ENCODE results near the gene PGLYRP3.

DNA sequence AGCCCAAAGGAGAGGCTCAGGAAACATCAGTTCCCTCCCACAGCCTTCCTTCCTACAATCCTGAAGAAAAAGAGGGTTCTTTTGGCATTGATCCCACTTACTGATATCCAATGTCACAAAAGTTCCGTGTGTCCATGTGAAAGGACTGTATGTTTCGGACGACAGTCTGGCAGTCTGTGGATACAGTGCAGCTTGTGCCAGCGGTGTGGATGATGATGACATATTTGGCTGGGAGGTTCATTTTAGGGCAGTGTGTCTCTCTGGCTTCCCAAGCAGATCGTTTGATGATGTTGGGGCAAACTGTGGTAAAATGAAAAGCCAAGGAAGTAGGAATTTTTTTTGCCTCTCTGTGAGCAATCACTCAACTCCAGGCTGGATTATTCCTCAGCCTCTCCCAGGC is 10.4 kb downstream of the PGLYRP3 start:
- TF ChIP-seq POLR2A (IDR thresholded peaks at IDR 0.05), result no peak
- TF ChIP-seq, protein P1, sequence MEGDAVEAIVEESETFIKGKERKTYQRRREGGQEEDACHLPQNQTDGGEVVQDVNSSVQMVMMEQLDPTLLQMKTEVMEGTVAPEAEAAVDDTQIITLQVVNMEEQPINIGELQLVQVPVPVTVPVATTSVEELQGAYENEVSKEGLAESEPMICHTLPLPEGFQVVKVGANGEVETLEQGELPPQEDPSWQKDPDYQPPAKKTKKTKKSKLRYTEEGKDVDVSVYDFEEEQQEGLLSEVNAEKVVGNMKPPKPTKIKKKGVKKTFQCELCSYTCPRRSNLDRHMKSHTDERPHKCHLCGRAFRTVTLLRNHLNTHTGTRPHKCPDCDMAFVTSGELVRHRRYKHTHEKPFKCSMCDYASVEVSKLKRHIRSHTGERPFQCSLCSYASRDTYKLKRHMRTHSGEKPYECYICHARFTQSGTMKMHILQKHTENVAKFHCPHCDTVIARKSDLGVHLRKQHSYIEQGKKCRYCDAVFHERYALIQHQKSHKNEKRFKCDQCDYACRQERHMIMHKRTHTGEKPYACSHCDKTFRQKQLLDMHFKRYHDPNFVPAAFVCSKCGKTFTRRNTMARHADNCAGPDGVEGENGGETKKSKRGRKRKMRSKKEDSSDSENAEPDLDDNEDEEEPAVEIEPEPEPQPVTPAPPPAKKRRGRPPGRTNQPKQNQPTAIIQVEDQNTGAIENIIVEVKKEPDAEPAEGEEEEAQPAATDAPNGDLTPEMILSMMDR (IDR thresholded peaks at IDR 0.05), result no peak

Measured in prostate gland (tissue), 2 donors.